ENCODE results near the gene PPP1CC. TPM values are rescaled to one million over a fixed set of nuclear protein-coding genes. Genes with fewer than 3 reads are reported as not detected.

The PPP1CC gene
- polyA plus RNA-seq, 1 donor from 2014 or later = 188 TPM

GRCh38 chr12:110697236-110697635 is 45.5 kb downstream of the PPP1CC start:
- Histone ChIP-seq H3K9me3 (ENCODE audit: low read length) (no peaks in the 10 kb centered on the region), H3K36me3 (ENCODE audit: insufficient read depth, low read length) (no peaks in the 10 kb centered on the region), H3K79me2 (replicated peaks; ENCODE audit: insufficient read depth, low read length) (no peaks in the 10 kb centered on the region), H3F3A (ENCODE audit: insufficient read depth, low read length, poor library complexity, severe bottlenecking) (no peaks in the 10 kb centered on the region), H3K4me3 (ENCODE audit: low read length) (no peak overlapping the region), H3K4me2 (ENCODE audit: low read length) (no peak overlapping the region), H3K27ac (ENCODE audit: low read length) (no peak overlapping the region), H2AFZ (ENCODE audit: low read depth, low read length) (no peak overlapping the region), H3K9ac (ENCODE audit: low read length) (no peak overlapping the region), H4K20me1 (ENCODE audit: insufficient read depth) (no peaks in the 10 kb centered on the region), H3K9me2 (ENCODE audit: insufficient read depth, low read length) (no peaks in the 10 kb centered on the region), H3K27me3 (ENCODE audit: insufficient read depth, low read depth, low read length) (no peaks in the 10 kb centered on the region)
- TF ChIP-seq POLR2AphosphoS5 (IDR thresholded peaks at IDR 0.05) (no peak), TAF1 (IDR thresholded peaks at IDR 0.05; ENCODE audit: low read depth) (no peak), CTCF (IDR thresholded peaks at IDR 0.05; ENCODE audit: poor library complexity, severe bottlenecking) (no peak), RAD21 (conservative IDR thresholded peaks at IDR 0.05) (no peak), REST (IDR thresholded peaks at IDR 0.05; ENCODE audit: borderline replicate concordance) (no peak), SMC3 (conservative IDR thresholded peaks at IDR 0.05; ENCODE audit: poor library complexity) (no peak), EP300 (conservative IDR thresholded peaks at IDR 0.05; ENCODE audit: poor library complexity, severe bottlenecking) (no peak), EZH2 (IDR thresholded peaks at IDR 0.05; ENCODE audit: borderline replicate concordance, insufficient read depth, low read length, poor library complexity, severe bottlenecking) (no peak)

GRCh38 chr12:110696283-110696682 is 46.4 kb downstream of the PPP1CC start:
- Histone ChIP-seq H2AFZ (ENCODE audit: low read depth, low read length) (no peak overlapping the region), H3K4me3 (ENCODE audit: low read length) (no peak overlapping the region), H3K4me2 (ENCODE audit: low read length) (no peak overlapping the region), H4K20me1 (ENCODE audit: insufficient read depth) (no peaks in the 10 kb centered on the region), H3K36me3 (ENCODE audit: insufficient read depth, low read length) (no peaks in the 10 kb centered on the region), H3K9me2 (ENCODE audit: insufficient read depth, low read length) (no peaks in the 10 kb centered on the region), H3K9ac (ENCODE audit: low read length) (no peak overlapping the region), H3K27ac (ENCODE audit: low read length) (no peak overlapping the region), H3K27me3 (ENCODE audit: insufficient read depth, low read depth, low read length) (no peaks in the 10 kb centered on the region), H3K79me2 (replicated peaks; ENCODE audit: insufficient read depth, low read length) (no peaks in the 10 kb centered on the region), H3F3A (ENCODE audit: insufficient read depth, low read length, poor library complexity, severe bottlenecking) (no peaks in the 10 kb centered on the region), H3K9me3 (ENCODE audit: low read length) (no peaks in the 10 kb centered on the region)
- TF ChIP-seq MXI1 (conservative IDR thresholded peaks at IDR 0.05; ENCODE audit: poor library complexity, severe bottlenecking) (no peak), TAF1 (IDR thresholded peaks at IDR 0.05; ENCODE audit: low read depth) (no peak), REST (IDR thresholded peaks at IDR 0.05; ENCODE audit: borderline replicate concordance) (no peak)

Measured in neural cell (in vitro differentiated cells).